SKM-1 (cell line): ENCODE data around the gene ATG3.
"Not testable (repeated sequence)": the region's sequence is repeated elsewhere in the genome, so short reads cannot be mapped to it uniquely, and the experiment has no call there.

Source experiments
- DNase-seq: peaks from one replicate; lab custom pipeline; 2025; ENCODE audit not compliant: unreplicated experiment; lab: John Stamatoyannopoulos, UW

The ATG3 gene

DNA sequence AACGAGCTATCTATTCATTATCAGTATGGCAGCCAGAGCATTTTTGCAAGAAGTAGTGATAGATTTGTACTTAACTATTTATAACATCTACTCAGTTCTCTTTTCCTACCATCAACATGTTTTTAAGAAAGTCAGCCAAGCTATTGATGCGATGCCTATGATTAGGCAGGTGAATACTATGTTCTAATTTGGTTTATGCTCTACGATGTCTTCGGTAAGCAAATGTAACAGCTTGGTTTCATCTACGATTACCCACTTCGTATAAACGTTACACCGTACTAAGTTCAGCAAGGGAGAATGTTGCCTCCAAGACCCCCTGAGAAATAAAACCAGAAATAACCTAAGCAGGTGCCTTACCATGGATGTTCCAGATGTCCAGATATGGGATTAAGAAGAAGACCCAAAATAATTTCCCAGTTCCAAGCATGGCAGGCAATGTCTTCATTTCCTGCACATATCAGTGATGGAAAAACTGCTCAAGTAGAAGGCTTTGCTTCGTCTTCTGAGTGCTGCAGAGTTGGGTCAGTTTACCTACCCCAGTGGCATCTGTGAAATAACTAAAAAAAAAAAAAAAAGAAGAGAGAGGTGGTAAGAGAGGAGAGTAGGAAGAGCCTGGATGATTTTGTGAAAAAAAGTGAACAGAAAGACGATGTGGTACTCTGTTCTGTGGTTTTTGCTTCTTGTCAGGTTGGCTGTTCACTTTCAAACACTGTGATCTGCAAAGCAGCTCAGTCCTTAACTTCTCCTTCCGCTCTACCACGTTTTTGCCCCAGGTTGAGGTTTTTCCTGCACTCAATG is 62.6 kb downstream of the ATG3 start, which contains the start of gene BTLA:
Gene BTLA, minus strand, starts transcription at position 559 of the 798 bp plus-strand sequence. Its CDS starts 114 bp downstream, at position 445.
- no peak for DNase-seq

DNA sequence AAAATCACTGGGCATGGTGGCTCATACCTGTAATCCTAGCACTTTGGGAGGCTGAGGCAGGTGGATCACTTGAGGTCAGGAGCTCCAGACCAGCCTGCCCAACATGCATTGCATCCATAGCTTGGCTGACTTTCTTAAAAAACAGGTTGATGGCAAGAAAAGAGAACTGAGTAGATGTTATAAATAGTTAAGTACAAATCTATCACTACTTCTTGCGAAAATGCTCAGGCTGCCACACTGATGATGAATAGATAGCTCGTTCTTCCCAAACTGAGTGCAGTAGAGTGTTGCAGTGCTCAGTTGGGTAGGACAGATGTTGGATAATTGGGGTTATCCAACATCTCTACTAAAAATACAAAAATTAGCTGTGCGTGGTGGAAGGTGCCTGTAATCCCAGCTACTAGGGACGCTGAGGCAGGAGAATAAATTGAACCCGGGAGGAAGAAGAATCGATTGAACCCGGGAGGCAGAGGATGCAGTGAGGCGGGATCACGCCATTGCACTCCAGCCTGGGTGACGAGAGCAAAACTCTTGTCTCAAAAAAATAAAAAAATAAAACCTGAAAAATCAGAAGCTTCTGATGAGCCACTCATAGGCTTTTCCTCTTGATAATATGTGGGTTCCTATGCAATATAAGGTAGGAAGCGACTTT is 63.7 kb downstream of the ATG3 start:
- DNase-seq: no peak

DNA sequence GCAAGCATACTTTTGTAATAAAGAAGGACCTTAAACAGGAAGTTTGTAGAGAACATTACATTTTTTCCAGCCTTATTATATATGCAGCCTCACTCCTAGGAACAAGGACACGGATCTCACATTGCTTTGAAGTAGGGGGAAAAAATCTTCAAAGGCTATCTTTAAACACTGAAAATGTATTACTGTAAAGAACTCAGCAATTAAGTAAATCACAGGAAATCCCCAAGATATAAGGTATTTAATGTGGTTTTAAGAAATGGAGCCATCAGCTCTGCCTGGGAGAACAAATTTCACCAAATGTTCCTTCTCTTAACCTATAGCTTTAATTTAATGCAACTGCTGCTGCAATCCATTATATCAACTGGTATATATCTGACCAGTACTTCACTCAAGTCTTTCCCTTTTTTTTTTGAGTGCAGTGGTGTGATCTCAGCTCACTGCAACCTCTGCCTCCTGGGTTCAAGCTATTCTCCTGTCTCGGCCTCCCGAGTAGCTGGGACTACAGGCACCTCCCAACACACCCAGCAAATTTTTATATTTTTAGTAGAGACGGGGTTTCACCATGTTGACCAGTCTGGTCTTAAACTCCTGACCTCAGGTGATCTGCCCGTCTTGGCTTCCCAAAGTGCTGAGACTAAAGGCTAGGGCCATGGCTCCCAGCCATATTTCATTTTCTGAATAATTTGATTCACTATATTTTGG is 65.2 kb downstream of the ATG3 start:
- DNase-seq: no peak

DNA sequence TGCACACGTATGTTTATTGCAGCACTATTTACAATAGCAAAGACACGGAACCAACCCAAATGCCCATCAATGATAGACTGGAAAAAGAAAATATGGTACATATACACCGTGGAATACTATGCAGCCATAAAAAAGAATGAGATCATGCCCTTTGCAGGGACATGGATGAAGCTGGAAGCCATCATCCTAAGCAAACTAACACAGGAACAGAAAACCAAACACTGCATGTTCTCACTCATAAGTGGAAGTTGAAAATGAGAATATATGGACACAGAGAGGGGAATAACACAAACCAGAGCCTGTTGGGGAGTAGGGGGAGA is 67.4 kb downstream of the ATG3 start:
- DNase-seq: not testable (repeated sequence)

DNA sequence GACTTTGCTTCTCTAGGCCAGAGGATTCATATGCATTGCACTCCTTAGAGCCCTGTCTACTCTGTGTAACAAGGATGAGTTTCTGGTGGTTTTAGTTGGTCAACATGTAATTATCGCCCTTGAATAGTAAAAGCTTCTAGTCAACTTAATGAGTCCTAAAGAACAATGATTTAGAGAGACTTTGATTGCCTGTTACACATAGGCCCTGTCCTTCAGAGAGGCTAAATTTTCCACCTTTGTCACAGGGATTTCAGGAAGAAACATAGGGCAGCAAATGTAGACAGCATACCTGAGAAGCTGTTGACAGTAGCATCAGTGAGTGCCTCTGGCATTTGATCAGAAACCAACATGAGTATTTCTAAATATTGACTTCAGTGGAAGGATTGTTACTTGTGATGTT is 69.6 kb downstream of the ATG3 start:
- no peak for DNase-seq

DNA sequence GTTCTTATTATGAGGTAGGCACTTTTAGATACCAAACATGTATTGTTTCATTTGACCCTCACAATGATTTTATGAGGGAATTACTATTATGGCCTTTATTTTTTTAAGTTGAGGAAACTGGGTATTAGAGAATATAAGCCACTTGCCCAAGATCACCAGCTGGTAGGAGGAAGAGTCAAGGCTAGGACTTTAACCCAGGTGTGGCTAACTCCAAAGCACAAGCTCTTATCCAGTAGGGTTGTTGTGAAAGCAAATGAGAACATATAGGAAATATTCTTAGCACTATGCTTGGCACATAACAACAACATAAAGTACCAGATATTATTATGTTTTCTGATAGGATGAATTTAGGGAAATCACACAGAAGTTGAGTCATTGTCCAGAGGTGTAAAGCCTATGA is 70.4 kb downstream of the ATG3 start:
- DNase-seq: no peak

DNA sequence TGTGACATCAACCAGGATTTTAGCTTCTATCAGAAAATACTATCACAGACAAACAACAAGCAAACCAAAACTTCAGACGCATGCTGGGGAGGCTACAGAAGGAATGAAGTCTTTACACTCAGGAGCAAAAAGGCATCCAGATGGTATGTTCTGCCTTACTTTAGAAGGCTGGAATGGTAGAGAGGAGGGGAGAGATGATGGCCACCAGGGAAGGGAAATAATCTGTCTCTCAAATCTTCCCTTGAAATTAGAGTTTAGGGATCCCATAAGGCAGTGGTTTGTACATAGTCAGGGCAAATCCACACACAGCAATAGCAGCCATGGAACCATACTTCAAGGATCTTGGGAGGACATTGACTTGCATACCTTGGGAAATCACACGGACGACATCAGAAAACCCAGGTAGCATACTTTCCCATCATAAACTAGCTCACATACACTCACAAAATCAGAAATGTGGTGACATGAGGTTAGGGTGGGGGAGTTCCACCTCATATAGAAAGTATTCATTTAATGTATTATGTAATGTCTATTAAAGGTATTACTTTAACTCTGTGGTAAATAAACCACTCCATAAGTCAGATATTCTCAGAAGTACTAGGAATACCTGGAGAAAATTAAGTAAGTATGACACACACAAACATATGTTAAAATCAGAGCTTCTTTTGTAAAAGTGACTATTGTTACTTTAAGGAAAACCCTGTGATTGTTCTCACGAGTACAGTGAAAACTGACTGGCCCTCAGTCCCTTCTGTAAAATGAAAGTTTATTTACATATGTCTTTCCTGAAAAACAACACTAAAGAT is 71.9 kb downstream of the ATG3 start:
- DNase-seq: no peak

DNA sequence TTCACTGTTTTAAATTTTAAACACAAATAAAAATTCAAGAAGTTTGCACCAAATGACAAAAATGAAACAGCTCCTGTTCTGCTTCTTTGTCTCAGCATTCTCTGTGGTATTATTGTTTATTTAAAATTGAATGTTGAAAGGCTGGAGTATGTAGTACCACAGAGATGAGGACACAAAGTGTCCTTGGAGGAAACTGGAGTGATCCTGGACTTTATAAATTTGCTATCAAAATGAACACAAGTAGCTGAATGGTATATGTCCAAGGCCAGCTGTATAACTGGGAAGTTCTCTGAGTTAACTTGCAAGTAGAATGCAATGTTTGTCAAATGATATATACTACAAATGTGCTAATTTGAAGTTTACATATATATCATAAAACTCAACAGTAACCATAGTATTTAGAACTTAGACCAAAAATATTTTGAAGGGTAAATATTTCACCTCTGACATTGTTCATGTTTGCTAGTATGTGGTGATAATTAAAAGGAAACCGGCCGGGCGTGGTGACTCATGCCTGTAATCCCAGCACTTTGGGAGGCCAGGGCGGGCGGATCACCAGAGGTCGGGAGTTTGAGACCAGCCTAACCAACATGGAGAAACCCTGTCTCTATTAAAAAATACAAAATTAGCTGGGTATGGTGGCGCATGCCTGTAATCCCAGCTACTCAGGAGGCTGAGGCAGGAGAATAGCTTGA is 74.8 kb downstream of the ATG3 start:
- DNase-seq: no peak

DNA sequence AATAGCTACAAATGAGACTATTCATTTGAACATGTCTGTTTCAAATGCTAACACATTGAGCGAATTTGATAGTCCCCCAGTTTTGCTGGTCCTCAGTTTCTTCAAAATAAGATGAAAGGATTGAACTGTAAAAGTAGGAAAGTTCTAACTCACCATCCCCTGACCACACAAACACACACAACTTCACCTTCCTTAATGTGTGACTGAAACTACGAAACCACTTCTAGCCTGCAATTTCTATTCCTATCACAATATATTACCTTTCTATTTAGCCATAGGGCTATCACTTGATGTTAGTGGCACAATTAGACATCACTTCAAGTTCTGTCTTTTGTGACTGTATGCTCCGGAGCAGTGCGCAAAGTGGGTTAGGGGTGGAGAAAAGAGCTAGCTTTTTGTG is 77.4 kb downstream of the ATG3 start:
- DNase-seq: no peak

DNA sequence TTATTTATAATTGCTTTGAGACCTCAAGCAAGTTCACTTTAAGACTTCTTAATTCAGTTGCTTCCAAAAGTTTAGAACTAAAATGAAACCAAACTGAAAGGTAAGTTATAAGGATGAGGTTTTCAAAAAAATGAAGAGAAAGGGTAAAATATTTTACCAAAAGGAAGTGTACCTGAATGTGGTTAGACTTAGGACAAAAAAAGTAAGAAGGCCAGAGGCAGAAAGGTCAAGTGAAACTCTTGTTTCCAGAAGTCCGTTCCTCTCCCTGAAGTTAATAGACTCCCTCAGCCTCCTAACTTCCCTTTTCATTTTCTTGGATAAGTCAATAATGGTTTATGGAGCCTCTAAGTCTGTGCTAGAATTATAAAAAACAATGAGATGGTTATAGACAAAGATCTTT is 79.1 kb downstream of the ATG3 start:
- DNase-seq: no peak
